Measurements from ENCODE around the gene C14orf180. TPM values are rescaled to one million over a fixed set of nuclear protein-coding genes. Genes with fewer than 3 reads are reported as not detected.

The C14orf180 gene
- total and polyA plus RNA-seq, 10 of the 15 experiments (the other 5 are each of a cell fraction or from before 2014, with no cell fraction given), result not detected

DNA sequence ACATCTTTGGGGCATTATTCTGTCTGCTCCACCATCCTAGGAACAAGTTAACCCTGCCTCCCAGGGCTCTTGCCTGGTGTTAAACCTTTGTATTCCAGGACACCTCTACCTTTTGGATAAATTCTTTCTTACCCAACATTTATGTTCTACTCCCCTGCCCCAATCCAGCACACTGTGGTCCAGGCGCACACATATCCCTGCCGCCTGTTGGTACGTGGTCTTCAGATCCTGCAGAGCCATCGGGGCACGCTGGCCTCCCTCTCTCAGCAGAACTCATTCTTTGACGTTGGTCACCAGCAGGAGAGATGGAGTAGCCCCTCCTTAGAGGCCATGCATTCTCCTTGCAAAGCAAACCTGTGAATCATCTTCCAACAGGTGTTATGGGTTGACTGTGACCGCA lies 30.1 kb downstream of the C14orf180 start:
- in situ Hi-C loops (cut with MboI), result no loop called here
- no TSS peak for BruUV-seq (replicated peaks)
- Histone ChIP-seq H3K79me2 (ENCODE audit: control insufficient read depth, insufficient read depth, low read length) (no peaks in the 10 kb centered on the region), H3K4me1 (ENCODE audit: control insufficient read depth, insufficient read depth, low read length) (no peaks in the 10 kb centered on the region), H3K9me3 (replicated peaks; ENCODE audit: control insufficient read depth, insufficient read depth, low read length) (no peaks in the 10 kb centered on the region), H3K4me3 (no peak overlapping the region), H3K27me3 (replicated peaks in 1 of 2; ENCODE audit: control insufficient read depth in 2 of 2, insufficient read depth in 2 of 2, low read length in 1 of 2) (peaks cover 3 to 5% of the 10 kb centered on the region in 2 experiments), H3K27ac (ENCODE audit: control insufficient read depth, insufficient read depth) (no peak overlapping the region), H3K36me3 (ENCODE audit: control insufficient read depth in 2 of 2, insufficient read depth in 2 of 2, low read length in 1 of 2) (no peaks in the 10 kb centered on the region), H3K4me2 (ENCODE audit: control insufficient read depth, insufficient read depth) (no peak overlapping the region), H4K20me1 (ENCODE audit: control insufficient read depth, insufficient read depth) (0 out of 2 replicates have a peak, but pooled peaks cover 3% of the 10 kb centered on the region), H2AFZ (ENCODE audit: control insufficient read depth, low read depth, low read length) (no peak overlapping the region), H3K9ac (ENCODE audit: control insufficient read depth, insufficient read depth, low read length) (no peak overlapping the region)
- POLR2A ChIA-PET, result no interaction called here
- intact Hi-C loops (cut with micrococcal nuclease; ENCODE audit: unreplicated experiment), result no loop called here
- WGBS (ENCODE audit: insufficient coverage, insufficient replicate concordance, low lambda C conversion rate, missing lambda C conversion rate), result 35% methylated on average over 7 of the region's 7 CpGs
- no peak for FAIRE-seq
- CTCF ChIA-PET, result no interaction called here
- RAD21 ChIA-PET (ENCODE audit: unreplicated experiment), result no interaction called here
- DNase-seq (ENCODE audit: low read depth, low spot score), result no peak
- SMC1A ChIA-PET (ENCODE audit: uncharacterized antibody, unreplicated experiment), result no interaction called here
- TF ChIP-seq BHLHE40 (IDR thresholded peaks at IDR 0.05; ENCODE audit: borderline replicate concordance in 1 of 2, low read depth in 2 of 2, low read length in 1 of 2) (no peak), CHD4 (IDR thresholded peaks at IDR 0.05) (no peak), ETV6 (conservative IDR thresholded peaks at IDR 0.05 in 1 of 2, IDR thresholded peaks at IDR 0.05 in 1 of 2; ENCODE audit: borderline replicate concordance in 1 of 2, low read depth in 1 of 2) (no peak), ZNF217 (IDR thresholded peaks at IDR 0.05) (no peak), BRCA1 (IDR thresholded peaks at IDR 0.05; ENCODE audit: low read depth, low read length) (no peak), SREBF2 (IDR thresholded peaks at IDR 0.05; ENCODE audit: low read length) (no peak), STAT3 (IDR thresholded peaks at IDR 0.05; ENCODE audit: low read depth, low read length) (no peak), SUPT20H (IDR thresholded peaks at IDR 0.05; ENCODE audit: borderline replicate concordance, control insufficient read depth, low read depth, low read length) (no peak), FOXM1 (IDR thresholded peaks at IDR 0.05; ENCODE audit: low read depth, low read length) (no peak), GATAD2B (conservative IDR thresholded peaks at IDR 0.05; ENCODE audit: low read depth) (no peak), STAT1 (conservative IDR thresholded peaks at IDR 0.05) (no peak), NFYA (IDR thresholded peaks at IDR 0.05; ENCODE audit: borderline replicate concordance, low read depth, low read length) (no peak), MYC (IDR thresholded peaks at IDR 0.05; ENCODE audit: insufficient read depth, insufficient read length, insufficient replicate concordance, low read length, severe bottlenecking) (no peak)
- ATAC-seq, result no peak

Data from GM12878 (cell line).